ENCODE results near the gene SPI1.

SPI1 gene

DNA sequence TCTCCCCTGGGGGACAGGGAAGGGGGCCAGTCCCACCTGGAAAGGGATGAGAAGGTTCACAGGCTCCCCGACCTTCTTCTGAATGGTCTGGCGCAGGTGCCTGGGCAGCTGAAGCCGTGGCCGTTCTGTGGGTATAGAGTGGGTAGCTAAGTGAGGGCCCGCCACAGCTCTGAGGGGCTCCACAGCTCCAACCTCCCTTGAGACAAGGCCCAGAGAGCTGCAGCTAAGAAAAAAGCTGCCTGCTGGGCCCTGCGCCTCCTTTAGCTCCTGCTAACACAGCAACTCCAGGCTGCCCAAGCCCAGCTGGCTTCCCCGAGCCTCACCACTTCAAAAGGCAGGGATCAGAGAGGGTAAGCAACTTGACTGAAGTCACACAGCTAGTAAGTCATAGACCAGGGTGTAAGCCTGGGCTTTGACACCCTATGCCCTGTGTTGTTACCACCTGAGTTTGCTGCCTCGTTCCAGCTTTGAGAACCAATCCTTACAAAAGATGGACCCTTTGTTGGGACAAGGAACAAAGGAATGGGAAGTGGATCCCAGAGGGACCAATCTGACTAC is 44.4 kb downstream of the SPI1 start:
- TF ChIP-seq, protein P1, sequence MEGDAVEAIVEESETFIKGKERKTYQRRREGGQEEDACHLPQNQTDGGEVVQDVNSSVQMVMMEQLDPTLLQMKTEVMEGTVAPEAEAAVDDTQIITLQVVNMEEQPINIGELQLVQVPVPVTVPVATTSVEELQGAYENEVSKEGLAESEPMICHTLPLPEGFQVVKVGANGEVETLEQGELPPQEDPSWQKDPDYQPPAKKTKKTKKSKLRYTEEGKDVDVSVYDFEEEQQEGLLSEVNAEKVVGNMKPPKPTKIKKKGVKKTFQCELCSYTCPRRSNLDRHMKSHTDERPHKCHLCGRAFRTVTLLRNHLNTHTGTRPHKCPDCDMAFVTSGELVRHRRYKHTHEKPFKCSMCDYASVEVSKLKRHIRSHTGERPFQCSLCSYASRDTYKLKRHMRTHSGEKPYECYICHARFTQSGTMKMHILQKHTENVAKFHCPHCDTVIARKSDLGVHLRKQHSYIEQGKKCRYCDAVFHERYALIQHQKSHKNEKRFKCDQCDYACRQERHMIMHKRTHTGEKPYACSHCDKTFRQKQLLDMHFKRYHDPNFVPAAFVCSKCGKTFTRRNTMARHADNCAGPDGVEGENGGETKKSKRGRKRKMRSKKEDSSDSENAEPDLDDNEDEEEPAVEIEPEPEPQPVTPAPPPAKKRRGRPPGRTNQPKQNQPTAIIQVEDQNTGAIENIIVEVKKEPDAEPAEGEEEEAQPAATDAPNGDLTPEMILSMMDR (IDR thresholded peaks at IDR 0.05; ENCODE audit: unreplicated experiment in 3 of 3), result no peak
- Mint-ChIP-seq H3K36me3 (ENCODE audit: low read depth) (peaks cover 7% of the 10 kb centered on the region), H3K27ac (no peak overlapping the region), H3K27me3 (ENCODE audit: low read depth) (peaks cover 7% of the 10 kb centered on the region), H3K9me3 (no peaks in the 10 kb centered on the region), H3K4me1 (no peaks in the 10 kb centered on the region), H3K4me3 (no peak overlapping the region)

DNA sequence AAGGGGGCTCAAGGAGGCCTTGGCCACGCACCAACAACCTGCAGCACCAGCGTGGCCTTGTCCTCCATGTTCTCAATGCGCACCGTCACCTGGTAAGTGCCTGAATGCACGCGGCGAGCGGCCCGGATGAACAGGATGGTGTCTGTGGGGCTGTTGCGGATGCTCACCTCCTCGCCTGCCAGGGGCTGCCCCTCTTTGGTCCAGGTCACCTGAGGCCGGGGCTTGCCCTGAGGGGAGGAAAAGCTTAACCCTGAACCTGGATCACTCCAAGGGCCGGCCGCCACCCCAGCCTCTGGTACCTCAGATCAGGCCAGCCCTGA is 44.9 kb downstream of the SPI1 start:
- Mint-ChIP-seq H3K4me1 (no peaks in the 10 kb centered on the region), H3K36me3 (ENCODE audit: low read depth) (peaks cover 11% of the 10 kb centered on the region), H3K4me3 (no peak overlapping the region), H3K9me3 (no peaks in the 10 kb centered on the region), H3K27me3 (ENCODE audit: low read depth) (peaks cover 7% of the 10 kb centered on the region), H3K27ac (no peak overlapping the region)
- TF ChIP-seq, protein P1 (IDR thresholded peaks at IDR 0.05; ENCODE audit: unreplicated experiment in 3 of 3), result no peak

DNA sequence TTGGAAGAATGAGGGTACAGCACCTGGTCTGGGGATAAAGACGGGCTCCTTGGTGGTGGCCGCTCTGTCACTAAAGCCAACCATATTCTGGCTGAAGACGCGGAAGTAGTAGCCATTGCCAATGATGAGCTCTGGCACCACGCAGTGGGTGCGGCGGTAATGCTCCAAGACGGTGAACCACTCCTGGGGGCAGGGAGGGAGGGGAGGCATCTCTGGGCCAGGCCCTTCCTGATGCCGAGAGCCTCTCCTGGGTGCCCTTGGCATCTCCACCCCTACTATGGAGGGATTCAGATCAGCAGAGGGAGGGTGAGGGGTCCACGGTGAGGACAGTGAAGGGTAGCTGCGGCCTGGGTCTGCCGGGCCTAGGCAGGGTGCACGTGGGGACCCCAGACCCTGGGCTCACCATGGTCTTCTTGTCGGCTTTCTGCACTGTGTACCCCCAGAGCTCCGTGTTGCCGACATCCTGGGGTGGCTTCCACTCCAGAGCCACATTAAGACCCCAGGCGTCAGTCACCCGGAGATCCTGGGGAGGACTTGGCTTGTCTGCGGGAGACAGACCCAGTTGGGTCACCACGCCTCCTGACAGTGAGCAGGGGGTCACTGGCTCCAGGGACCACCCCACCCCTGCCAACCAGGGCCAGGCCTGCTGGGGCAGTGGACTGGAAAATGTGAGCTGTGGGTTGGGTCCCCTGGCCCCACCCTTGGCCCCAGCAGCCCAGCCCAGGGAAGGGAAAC is 45.4 kb downstream of the SPI1 start:
- Mint-ChIP-seq H3K27me3 (ENCODE audit: low read depth) (peaks cover 6% of the 10 kb centered on the region), H3K27ac (no peak overlapping the region), H3K4me1 (no peaks in the 10 kb centered on the region), H3K4me3 (no peak overlapping the region), H3K36me3 (ENCODE audit: low read depth) (peaks cover 12% of the 10 kb centered on the region), H3K9me3 (no peaks in the 10 kb centered on the region)
- TF ChIP-seq, protein P1 (IDR thresholded peaks at IDR 0.05; ENCODE audit: unreplicated experiment in 3 of 3), result no peak

DNA sequence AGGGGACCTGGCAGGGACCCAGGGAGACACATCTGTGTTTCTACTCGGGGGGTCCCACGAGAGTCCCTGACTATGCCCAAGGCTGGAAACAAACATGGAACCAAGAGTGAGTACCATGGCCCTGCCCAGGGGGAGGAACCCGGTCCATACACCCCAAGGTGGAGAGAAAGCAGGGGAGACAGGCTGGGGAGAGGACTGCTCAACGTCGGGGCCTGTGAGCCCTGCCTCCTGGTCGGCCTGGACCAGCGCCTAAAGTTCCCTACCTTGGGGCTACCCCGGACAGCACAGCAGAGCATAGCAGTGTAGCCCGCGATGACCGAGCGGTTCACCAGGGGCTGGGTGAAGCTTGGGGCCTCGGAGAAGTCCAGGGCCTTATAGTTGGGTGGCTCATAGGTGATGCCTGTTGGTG is 46.0 kb downstream of the SPI1 start:
- no peaks in the 10 kb centered on the region for H3K4me1 Mint-ChIP-seq
- H3K9me3 Mint-ChIP-seq, result no peaks in the 10 kb centered on the region
- no peak overlapping the region for H3K4me3 Mint-ChIP-seq
- peaks cover 15% of the 10 kb centered on the region for H3K36me3 Mint-ChIP-seq (ENCODE audit: low read depth)
- H3K27me3 Mint-ChIP-seq (ENCODE audit: low read depth), result no peaks in the 10 kb centered on the region
- TF ChIP-seq, protein P1 (IDR thresholded peaks at IDR 0.05; ENCODE audit: unreplicated experiment in 3 of 3), result no peak
- peak overlapping the region in 1 of 3 experiments; percentile 52 for H3K27ac Mint-ChIP-seq

DNA sequence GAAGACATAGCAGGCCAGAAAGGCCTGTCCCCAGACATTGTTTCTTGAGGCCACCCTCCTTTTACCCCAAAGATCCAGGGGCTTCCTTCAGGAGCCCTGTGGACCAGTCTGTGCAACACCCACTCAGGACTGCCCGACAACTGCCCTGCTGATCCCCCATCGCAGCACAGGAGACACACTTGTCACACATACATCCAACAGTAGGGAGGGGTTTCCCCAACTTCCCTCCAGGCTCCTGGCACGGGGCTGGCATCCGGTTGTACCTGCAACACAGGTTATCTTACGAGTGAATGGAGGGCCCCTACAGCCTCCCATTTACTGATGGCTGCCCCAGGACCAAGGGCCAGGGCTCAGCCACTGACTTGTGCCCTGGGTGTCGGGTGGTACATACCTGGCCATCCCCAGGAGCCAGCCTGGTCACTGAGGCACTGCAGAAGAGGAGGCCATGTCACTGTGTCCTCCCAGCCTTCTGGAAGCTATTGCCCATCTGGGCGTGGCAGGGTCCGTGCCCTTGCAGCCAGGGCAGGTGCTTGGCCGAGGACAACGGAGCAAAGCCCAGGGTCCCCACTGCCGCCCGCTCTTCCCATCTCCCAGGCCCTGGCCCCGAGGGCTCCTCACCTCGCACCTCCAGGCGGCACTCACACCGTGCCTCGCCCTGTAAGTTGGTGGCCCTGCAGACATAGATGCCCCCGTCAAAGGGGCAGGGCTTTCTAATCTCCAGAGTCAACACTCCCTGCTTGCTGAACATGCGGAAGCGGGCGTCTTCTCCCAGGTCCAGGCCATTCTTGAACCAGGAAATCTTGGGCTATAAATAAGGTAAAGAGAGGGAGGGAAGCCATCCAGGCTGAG is 46.7 kb downstream of the SPI1 start:
- Mint-ChIP-seq H3K36me3 (ENCODE audit: low read depth) (peaks cover 17% of the 10 kb centered on the region), H3K9me3 (no peaks in the 10 kb centered on the region), H3K4me1 (no peaks in the 10 kb centered on the region), H3K27me3 (ENCODE audit: low read depth) (no peaks in the 10 kb centered on the region), H3K27ac (peak overlapping the region in 1 of 3 experiments; percentile 52), H3K4me3 (no peak overlapping the region)
- TF ChIP-seq, protein P1 (IDR thresholded peaks at IDR 0.05; ENCODE audit: unreplicated experiment in 3 of 3), result no peak

All from nephron (organoid).